Activated CD8-positive, alpha-beta T cell treated with anti-CD3 and anti-CD28 coated beads for 36 hours (primary cell): ENCODE measurements around the gene SUSD4. TPM values are rescaled to one million over a fixed set of nuclear protein-coding genes. Genes with fewer than 3 reads are reported as not detected.

Experiments used
- ATAC-seq: fragments of 200-7000 bp; cut with Tn5 transposase; one replicate; pipeline ENCODE4 v1.10.0; 2021; ENCODE audit warnings: mild to moderate bottlenecking, moderate library complexity
- CTCF ChIA-PET: fragments of 350-600 bp; sonication (Branson Sonifier 250); formaldehyde crosslinking; loops from one replicate; lab custom pipeline; 2021; ENCODE audit warnings: antibody characterized with exemption; lab: Charles Lee
- POLR2A ChIA-PET: fragments of 350-600 bp; sonication (Branson Sonifier 250); formaldehyde crosslinking; loops from one replicate; lab custom pipeline; 2021; ENCODE audit warnings: antibody characterized with exemption; lab: Charles Lee
- DNase-seq: peaks from one replicate; pipeline ENCODE4 v3.0.0-alpha.2; 2020
- H3K27ac Mint-ChIP-seq: one replicate; pipeline ENCODE4 v1.8.0; 2021; ENCODE audit warnings: mild to moderate bottlenecking, mixed read lengths
- H3K27me3 Mint-ChIP-seq: one replicate; pipeline ENCODE4 v1.8.0; 2021; ENCODE audit warnings: mixed read lengths
- H3K36me3 Mint-ChIP-seq: one replicate; pipeline ENCODE4 v1.8.0; 2021; ENCODE audit warnings: low read depth, mixed read lengths
- H3K4me1 Mint-ChIP-seq: one replicate; pipeline ENCODE4 v1.8.0; 2021; ENCODE audit warnings: low read depth, mixed read lengths
- H3K4me3 Mint-ChIP-seq: one replicate; pipeline ENCODE4 v1.8.0; 2021; ENCODE audit warnings: mild to moderate bottlenecking, moderate library complexity, mixed read lengths
- H3K9me3 Mint-ChIP-seq: one replicate; pipeline ENCODE4 v1.8.0; 2021; ENCODE audit warnings: mixed read lengths
- CTCF ChIP-seq: fragments of 200-600 bp; IDR thresholded peaks from one replicate; pipeline ENCODE4 v1.8.0; 2022; ENCODE audit warnings: antibody characterized with exemption, mild to moderate bottlenecking
- intact Hi-C: fragments of 100-400 bp; cut with micrococcal nuclease; formaldehyde crosslinking; loops from one replicate; pipeline ENCODE4 v1.10.0; 2022
- total RNA-seq, 2 experiments: library from RNA; stranded (reverse); gene quantifications; one replicate each; pipeline ENCODE4 v1.2.3, GENCODE V29; 2021

SUSD4 gene
- total RNA-seq, 2 experiments from 2014 or later: 0.29 to 0.43 TPM

- POLR2A ChIA-PET: interaction anchor here (0.7 kb wide), 1 partner anchor 12 kb away, joined by 3 read pairs; no protein-coding TSS in a partner anchor
- ATAC-seq: no peak
- intact Hi-C loops: no loop called here
- Mint-ChIP-seq H3K4me1 (peaks cover 43% of the 10 kb centered on the region), H3K36me3 (peaks cover 2% of the 10 kb centered on the region), H3K9me3 (peaks cover 5% of the 10 kb centered on the region), H3K27me3 (peaks cover 4% of the 10 kb centered on the region), H3K4me3 (no peak overlapping the region), H3K27ac (no peak overlapping the region)
- no peak for DNase-seq
- CTCF ChIA-PET: interaction anchor here (1.4 to 2.2 kb wide), 2 partner anchors 9 to 53 kb away, joined by 3 to 7 read pairs; no protein-coding TSS in a partner anchor
- TF ChIP-seq CTCF: no peak
These were observed 177.2 kb downstream of the SUSD4 start for GRCh38 chr1:223186800-223187199.

GRCh38 chr1:223183268-223183862 is 180.6 kb downstream of the SUSD4 start:
- DNase-seq (no peak), ATAC-seq (no peak)
- Mint-ChIP-seq H3K4me1 (peaks cover 23% of the 10 kb centered on the region), H3K27me3 (peaks cover 5% of the 10 kb centered on the region), H3K4me3 (no peak overlapping the region), H3K36me3 (no peaks in the 10 kb centered on the region), H3K27ac (no peak overlapping the region), H3K9me3 (peaks cover 5% of the 10 kb centered on the region)
- intact Hi-C loops: no loop called here
- ChIA-PET POLR2A (no interaction called here), CTCF (no interaction called here)
- no peak for TF ChIP-seq CTCF

- POLR2A ChIA-PET: interaction anchor here (0.6 to 0.9 kb wide), 2 partner anchors 36 to 950 kb away, joined by 3 to 4 read pairs; no protein-coding TSS in a partner anchor
- no peak for ATAC-seq
- no peak overlapping the region for H3K27ac Mint-ChIP-seq
These were observed 183.2 kb downstream of the SUSD4 start for GRCh38 chr1:223180731-223181321.

GRCh38 chr1:223179786-223180185 is 184.2 kb downstream of the SUSD4 start:
- H3K4me1 Mint-ChIP-seq: peaks cover 23% of the 10 kb centered on the region
- ATAC-seq (no peak), DNase-seq (no peak)
- ChIA-PET POLR2A (no interaction called here), CTCF (interaction anchor here (1.2 to 2.9 kb wide), 2 partner anchors 44 to 46 kb away, joined by 3 to 14 read pairs; no protein-coding TSS in a partner anchor)
- H3K4me3 Mint-ChIP-seq: no peak overlapping the region
- intact Hi-C loops: no loop called here
- peaks cover 3% of the 10 kb centered on the region for H3K27me3 Mint-ChIP-seq
- no peak for TF ChIP-seq CTCF
- no peak overlapping the region for H3K27ac Mint-ChIP-seq
- H3K36me3 Mint-ChIP-seq: no peaks in the 10 kb centered on the region
- no peaks in the 10 kb centered on the region for H3K9me3 Mint-ChIP-seq

More at GRCh38 chr1:223180731-223181321, 183.2 kb downstream of the SUSD4 start:
- no peak for TF ChIP-seq CTCF
- CTCF ChIA-PET: interaction anchor here (1.0 to 2.9 kb wide), 4 partner anchors 9 to 51 kb away, joined by 3 to 14 read pairs (median 3); no protein-coding TSS in a partner anchor
- intact Hi-C loops: no loop called here
- no peak for DNase-seq
- H3K27me3 Mint-ChIP-seq: peaks cover 3% of the 10 kb centered on the region
- no peaks in the 10 kb centered on the region for H3K36me3 Mint-ChIP-seq
- peaks cover 20% of the 10 kb centered on the region for H3K4me1 Mint-ChIP-seq
- no peak overlapping the region for H3K4me3 Mint-ChIP-seq
- H3K9me3 Mint-ChIP-seq: no peaks in the 10 kb centered on the region

GRCh38 chr1:223179280-223179679 is 184.7 kb downstream of the SUSD4 start:
- no peak overlapping the region for H3K4me3 Mint-ChIP-seq
- H3K27me3 Mint-ChIP-seq: peaks cover 3% of the 10 kb centered on the region
- POLR2A ChIA-PET: interaction anchor here (0.7 kb wide), 1 partner anchor 1907 kb away, joined by 5 read pairs; no protein-coding TSS in a partner anchor
- H3K9me3 Mint-ChIP-seq: no peaks in the 10 kb centered on the region
- no peak for DNase-seq
- H3K4me1 Mint-ChIP-seq: peaks cover 23% of the 10 kb centered on the region
- no peak overlapping the region for H3K27ac Mint-ChIP-seq
- TF ChIP-seq CTCF: no peak
- CTCF ChIA-PET: no interaction called here
- no peaks in the 10 kb centered on the region for H3K36me3 Mint-ChIP-seq
- intact Hi-C loops: no loop called here
- no peak for ATAC-seq
